GM19239 (cell line): Measurements from ENCODE around the gene SUMO4.

ENCODE experiments used
- DNase-seq: peaks from one replicate; pipeline ENCODE4 v3.0.0; 2011; ENCODE audit warnings: low spot score; ENCODE audit not compliant: insufficient read length
- FAIRE-seq: peaks from 2 replicates; lab custom pipeline; 2011; peaks lifted over from hg19 to GRCh38; lab: Jason Lieb, UNC

SUMO4 gene

GRCh38 chr6:149448821-149449453 lies 48.9 kb downstream of the SUMO4 start:
- no peak for DNase-seq
- FAIRE-seq, result no peak

- FAIRE-seq, result no peak
- DNase-seq, result no peak
These were observed 50.0 kb downstream of the SUMO4 start for GRCh38 chr6:149449831-149450678.
